Endothelial cell (in vitro differentiated cells): ENCODE data around the gene TCERG1. TPM values are rescaled to one million over a fixed set of nuclear protein-coding genes. Genes with fewer than 3 reads are reported as not detected.

Experiments used
- DNase-seq: peaks from one replicate; pipeline ENCODE4 v3.0.0; 2021; ENCODE audit warnings: low spot score
- H3K27ac Mint-ChIP-seq: one replicate; pipeline ENCODE4 v1.8.0; 2021; ENCODE audit warnings: mixed read lengths, inconsistent platforms; ENCODE audit not compliant: unreplicated experiment
- H3K27me3 Mint-ChIP-seq: one replicate; pipeline ENCODE4 v1.8.0; 2021; ENCODE audit warnings: mild to moderate bottlenecking, moderate library complexity, mixed read lengths, inconsistent platforms; ENCODE audit not compliant: unreplicated experiment
- H3K36me3 Mint-ChIP-seq: one replicate; pipeline ENCODE4 v1.8.0; 2021; ENCODE audit warnings: mild to moderate bottlenecking, low read depth, mixed read lengths, inconsistent platforms; ENCODE audit not compliant: unreplicated experiment
- H3K4me1 Mint-ChIP-seq: one replicate; pipeline ENCODE4 v1.8.0; 2021; ENCODE audit warnings: mild to moderate bottlenecking, mixed read lengths, inconsistent platforms; ENCODE audit not compliant: unreplicated experiment
- H3K4me3 Mint-ChIP-seq: one replicate; pipeline ENCODE4 v1.8.0; 2021; ENCODE audit warnings: mild to moderate bottlenecking, mixed read lengths, inconsistent platforms; ENCODE audit not compliant: unreplicated experiment
- H3K9me3 Mint-ChIP-seq: one replicate; pipeline ENCODE4 v1.8.0; 2021; ENCODE audit warnings: mixed read lengths, inconsistent platforms; ENCODE audit not compliant: unreplicated experiment
- CTCF ChIP-seq: fragments of 200-600 bp; sonication (generic); IDR thresholded peaks from one replicate; pipeline ENCODE4 v1.5.0; 2021; ENCODE audit warnings: antibody characterized with exemption; ENCODE audit not compliant: unreplicated experiment
- long read RNA-seq: library from polyadenylated mRNA; unstranded; transcript quantifications from one replicate; pipeline ENCODE4 v2.0.0, GENCODE V29; 2020; ENCODE audit not compliant: unreplicated experiment
- total RNA-seq: library from RNA; stranded (reverse); fragmentation: NEBNext Ultra II Directional; extraction: Animal tissue kit (Norgen Biotek cat#: 25700); gene quantifications from one replicate; pipeline ENCODE4 v1.2.1, GENCODE V29; 2021; ENCODE audit not compliant: unreplicated experiment

TCERG1 gene
- 71.6 TPM for total RNA-seq
- long read RNA-seq, partial matches to known transcripts, result 2 of 2 reads
- long read RNA-seq, other reads (novel, unspliced or antisense), result 0 of 2 reads

- H3K27ac Mint-ChIP-seq, result peak within 1 kb of the TSS; percentile 98
- H3K4me3 Mint-ChIP-seq, result peak within 1 kb of the TSS; percentile 98
- peaks cover 27% of the 10 kb centered on the region for H3K4me1 Mint-ChIP-seq
- peak; percentile 97 for DNase-seq
- peak; percentile 57 for TF ChIP-seq CTCF
- H3K36me3 Mint-ChIP-seq, result peaks cover 4% of the 10 kb centered on the region
- peaks cover 2% of the 10 kb centered on the region for H3K27me3 Mint-ChIP-seq
- no peaks in the 10 kb centered on the region for H3K9me3 Mint-ChIP-seq
These were observed at the start of gene TCERG1 for GRCh38 chr5:146446861-146447733. TCERG1 (plus strand) TSS chr5:146447333; CDS start chr5:146447350, 17 bp downstream.

GRCh38 chr5:146398826-146399225 is 48.3 kb upstream of the TCERG1 start:
- DNase-seq, result no peak
- peaks cover 3% of the 10 kb centered on the region for H3K36me3 Mint-ChIP-seq
- no peak for TF ChIP-seq CTCF
- H3K9me3 Mint-ChIP-seq, result no peaks in the 10 kb centered on the region
- no peaks in the 10 kb centered on the region for H3K4me1 Mint-ChIP-seq
- peaks cover 1% of the 10 kb centered on the region for H3K27me3 Mint-ChIP-seq
- no peak overlapping the region for H3K4me3 Mint-ChIP-seq
- no peak overlapping the region for H3K27ac Mint-ChIP-seq

GRCh38 chr5:146399481-146399880 is 47.7 kb upstream of the TCERG1 start:
- H3K27me3 Mint-ChIP-seq, result peaks cover 1% of the 10 kb centered on the region
- H3K4me1 Mint-ChIP-seq, result no peaks in the 10 kb centered on the region
- no peak overlapping the region for H3K27ac Mint-ChIP-seq
- peaks cover 3% of the 10 kb centered on the region for H3K36me3 Mint-ChIP-seq
- H3K9me3 Mint-ChIP-seq, result no peaks in the 10 kb centered on the region
- H3K4me3 Mint-ChIP-seq, result no peak overlapping the region
- DNase-seq, result no peak
- TF ChIP-seq CTCF, result no peak

GRCh38 chr5:146400201-146400600 is 46.9 kb upstream of the TCERG1 start:
- no peak for TF ChIP-seq CTCF
- H3K9me3 Mint-ChIP-seq, result no peaks in the 10 kb centered on the region
- no peak for DNase-seq

GRCh38 chr5:146401021-146401420 is 46.1 kb upstream of the TCERG1 start:
- no peak for TF ChIP-seq CTCF
- no peak for DNase-seq
- Mint-ChIP-seq H3K27ac (no peak overlapping the region), H3K27me3 (peaks cover 1% of the 10 kb centered on the region), H3K36me3 (peaks cover 3% of the 10 kb centered on the region), H3K9me3 (no peaks in the 10 kb centered on the region), H3K4me1 (no peaks in the 10 kb centered on the region), H3K4me3 (no peak overlapping the region)

More at GRCh38 chr5:146400201-146400600, 46.9 kb upstream of the TCERG1 start:
- Mint-ChIP-seq H3K27me3 (peaks cover 1% of the 10 kb centered on the region), H3K4me3 (no peak overlapping the region), H3K36me3 (peaks cover 3% of the 10 kb centered on the region), H3K4me1 (no peaks in the 10 kb centered on the region), H3K27ac (no peak overlapping the region)
